Measurements from ENCODE around the gene MRAP2.

- TF ChIP-seq, protein P1, sequence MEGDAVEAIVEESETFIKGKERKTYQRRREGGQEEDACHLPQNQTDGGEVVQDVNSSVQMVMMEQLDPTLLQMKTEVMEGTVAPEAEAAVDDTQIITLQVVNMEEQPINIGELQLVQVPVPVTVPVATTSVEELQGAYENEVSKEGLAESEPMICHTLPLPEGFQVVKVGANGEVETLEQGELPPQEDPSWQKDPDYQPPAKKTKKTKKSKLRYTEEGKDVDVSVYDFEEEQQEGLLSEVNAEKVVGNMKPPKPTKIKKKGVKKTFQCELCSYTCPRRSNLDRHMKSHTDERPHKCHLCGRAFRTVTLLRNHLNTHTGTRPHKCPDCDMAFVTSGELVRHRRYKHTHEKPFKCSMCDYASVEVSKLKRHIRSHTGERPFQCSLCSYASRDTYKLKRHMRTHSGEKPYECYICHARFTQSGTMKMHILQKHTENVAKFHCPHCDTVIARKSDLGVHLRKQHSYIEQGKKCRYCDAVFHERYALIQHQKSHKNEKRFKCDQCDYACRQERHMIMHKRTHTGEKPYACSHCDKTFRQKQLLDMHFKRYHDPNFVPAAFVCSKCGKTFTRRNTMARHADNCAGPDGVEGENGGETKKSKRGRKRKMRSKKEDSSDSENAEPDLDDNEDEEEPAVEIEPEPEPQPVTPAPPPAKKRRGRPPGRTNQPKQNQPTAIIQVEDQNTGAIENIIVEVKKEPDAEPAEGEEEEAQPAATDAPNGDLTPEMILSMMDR (optimal IDR thresholded peaks at IDR 0.05 in 1 of 3, IDR thresholded peaks at IDR 0.05 in 1 of 3, conservative IDR thresholded peaks at IDR 0.05 in 1 of 3; ENCODE audit: extremely low read depth in 1 of 3, insufficient read depth in 2 of 3, low read length in 3 of 3) = no peak
- TF ChIP-seq EZH2 (IDR thresholded peaks at IDR 0.05; ENCODE audit: low read length) = no peak
These were observed 9.0 kb downstream of the MRAP2 start for GRCh38 chr6:84042603-84043002.
